GM12872 (cell line): Measurements from ENCODE around the gene QSOX1.

ENCODE experiments used
- CTCF ChIP-seq: IDR thresholded peaks from 3 replicates; pipeline ENCODE4 v1.5.1; 2011; ENCODE audit warnings: low read depth, mild to moderate bottlenecking, low read length, moderate library complexity; ENCODE audit not compliant: insufficient read depth

QSOX1 gene

GRCh38 chr1:180151508-180151907 lies 3.2 kb upstream of the QSOX1 start:
- no peak for TF ChIP-seq CTCF

GRCh38 chr1:180152588-180152987 lies 2.1 kb upstream of the QSOX1 start:
- TF ChIP-seq CTCF: no peak

GRCh38 chr1:180153032-180153431 lies 1.6 kb upstream of the QSOX1 start:
- no peak for TF ChIP-seq CTCF

- no peak for TF ChIP-seq CTCF
Measured at GRCh38 chr1:180154003-180154324, 705 bp upstream of the QSOX1 start.

- no peak for TF ChIP-seq CTCF
Measured at GRCh38 chr1:180155182-180155682, 563 bp downstream of the QSOX1 start.

GRCh38 chr1:180156201-180156600 lies 1.5 kb downstream of the QSOX1 start:
- no peak for TF ChIP-seq CTCF

GRCh38 chr1:180156631-180157091 lies 2.0 kb downstream of the QSOX1 start:
- no peak for TF ChIP-seq CTCF

GRCh38 chr1:180157108-180157507 lies 2.4 kb downstream of the QSOX1 start:
- TF ChIP-seq CTCF: no peak
